ENCODE results near the gene FILIP1L. TPM values are rescaled to one million over a fixed set of nuclear protein-coding genes. Genes with fewer than 3 reads are reported as not detected.

Gene FILIP1L
- total and polyA plus RNA-seq, 2 donors from 2014 or later, result 5.5 to 25.5 TPM

- no peak overlapping the region for H3K9ac ChIP-seq (ENCODE audit: low read length in 3 of 3)
- no peak for TF ChIP-seq CTCF (IDR thresholded peaks at IDR 0.05; ENCODE audit: borderline replicate concordance, extremely low read depth, insufficient read depth)
- no peak for FAIRE-seq
- no peak overlapping the region for H3K4me3 ChIP-seq (ENCODE audit: low read length in 3 of 3)
- H3K9me3 ChIP-seq (ENCODE audit: control insufficient read depth in 2 of 3, insufficient read depth in 1 of 3, low read length in 3 of 3), result no peaks in the 10 kb centered on the region
- H3K27ac ChIP-seq (ENCODE audit: low read depth in 2 of 2, low read length in 2 of 2), result no peak overlapping the region
- no peaks in the 10 kb centered on the region for H3K27me3 ChIP-seq (ENCODE audit: control insufficient read depth, insufficient read depth, low read length)
- peaks cover 0 to 2% (median 0%) of the 10 kb centered on the region in 3 donors for H3K4me1 ChIP-seq (ENCODE audit: control insufficient read depth in 2 of 3, insufficient read depth in 2 of 3, low read depth in 1 of 3, low read length in 3 of 3)
- no peaks in the 10 kb centered on the region for H3K36me3 ChIP-seq (ENCODE audit: control insufficient read depth in 2 of 3, insufficient read depth in 3 of 3, low read length in 3 of 3)
- no peak for DNase-seq
- intact Hi-C loops (cut with DNase I), result no loop called here
Measured at GRCh38 chr3:100117093-100117492, 2.8 kb upstream of the FILIP1L start.

GRCh38 chr3:100113723-100114412 lies 433 bp downstream of the FILIP1L start:
- Histone ChIP-seq H3K27me3 (ENCODE audit: control insufficient read depth, insufficient read depth, low read length) (no peaks in the 10 kb centered on the region), H3K4me3 (ENCODE audit: low read length in 3 of 3) (no peak overlapping the region), H3K36me3 (ENCODE audit: control insufficient read depth in 2 of 3, insufficient read depth in 3 of 3, low read length in 3 of 3) (no peaks in the 10 kb centered on the region), H3K27ac (ENCODE audit: low read depth in 2 of 2, low read length in 2 of 2) (no peak overlapping the region), H3K9ac (ENCODE audit: low read length in 3 of 3) (no peak overlapping the region), H3K9me3 (ENCODE audit: control insufficient read depth in 2 of 3, insufficient read depth in 1 of 3, low read length in 3 of 3) (no peaks in the 10 kb centered on the region), H3K4me1 (ENCODE audit: control insufficient read depth in 2 of 3, insufficient read depth in 2 of 3, low read depth in 1 of 3, low read length in 3 of 3) (peaks cover 0 to 2% (median 0%) of the 10 kb centered on the region in 3 donors)
- intact Hi-C loops (cut with DNase I), result no loop called here
- FAIRE-seq (no peak), DNase-seq (no peak)
- TF ChIP-seq CTCF (IDR thresholded peaks at IDR 0.05; ENCODE audit: borderline replicate concordance, extremely low read depth, insufficient read depth), result no peak

- intact Hi-C loops (cut with DNase I), result no loop called here
- no peak overlapping the region for H3K9ac ChIP-seq (ENCODE audit: low read length in 3 of 3)
- H3K4me3 ChIP-seq (ENCODE audit: low read length in 3 of 3), result no peak overlapping the region
- H3K4me1 ChIP-seq (ENCODE audit: control insufficient read depth in 2 of 3, insufficient read depth in 2 of 3, low read depth in 1 of 3, low read length in 3 of 3), result peaks cover 0 to 2% (median 0%) of the 10 kb centered on the region in 3 donors
- no peaks in the 10 kb centered on the region for H3K9me3 ChIP-seq (ENCODE audit: control insufficient read depth in 2 of 3, insufficient read depth in 1 of 3, low read length in 3 of 3)
- no peak for TF ChIP-seq CTCF (IDR thresholded peaks at IDR 0.05; ENCODE audit: borderline replicate concordance, extremely low read depth, insufficient read depth)
- FAIRE-seq (no peak), DNase-seq (no peak)
- no peaks in the 10 kb centered on the region for H3K27me3 ChIP-seq (ENCODE audit: control insufficient read depth, insufficient read depth, low read length)
- no peaks in the 10 kb centered on the region for H3K36me3 ChIP-seq (ENCODE audit: control insufficient read depth in 2 of 3, insufficient read depth in 3 of 3, low read length in 3 of 3)
- H3K27ac ChIP-seq (ENCODE audit: low read depth in 2 of 2, low read length in 2 of 2), result no peak overlapping the region
Measured at GRCh38 chr3:100111728-100112127, 2.6 kb downstream of the FILIP1L start.
